ENCODE measurements around the gene ZSCAN16.

The ZSCAN16 gene

GRCh38 chr6:28124971-28125353, 553 bp downstream of the ZSCAN16 start:
- peaks cover 15% of the 10 kb centered on the region for H3K4me1 ChIP-seq (ENCODE audit: control insufficient read depth, insufficient read depth, low read length, poor library complexity, severe bottlenecking)
- peaks cover 25% of the 10 kb centered on the region for H3K36me3 ChIP-seq (ENCODE audit: control insufficient read depth, insufficient read depth, low read length)
- peak overlapping the region; percentile 88 for H3K27ac ChIP-seq (ENCODE audit: insufficient read depth, low read length, poor library complexity, severe bottlenecking)
- no peak for DNase-seq
- no peaks in the 10 kb centered on the region for H3K9me3 ChIP-seq (ENCODE audit: control insufficient read depth, low read length)
- H3K27me3 ChIP-seq (replicated peaks; ENCODE audit: control insufficient read depth, insufficient read depth, low read length, poor library complexity, severe bottlenecking), result no peaks in the 10 kb centered on the region
- peak overlapping the region; percentile 70 for H3K4me3 ChIP-seq (ENCODE audit: insufficient read depth, low read depth, low read length, poor library complexity, severe bottlenecking)

- Histone ChIP-seq H3K36me3 (ENCODE audit: control insufficient read depth, insufficient read depth, low read length) (peaks cover 22% of the 10 kb centered on the region), H3K4me1 (ENCODE audit: control insufficient read depth, insufficient read depth, low read length, poor library complexity, severe bottlenecking) (peaks cover 15% of the 10 kb centered on the region), H3K9me3 (ENCODE audit: control insufficient read depth, low read length) (no peaks in the 10 kb centered on the region), H3K4me3 (ENCODE audit: insufficient read depth, low read depth, low read length, poor library complexity, severe bottlenecking) (no peak overlapping the region), H3K27ac (ENCODE audit: insufficient read depth, low read length, poor library complexity, severe bottlenecking) (peak overlapping the region; percentile 88), H3K27me3 (replicated peaks; ENCODE audit: control insufficient read depth, insufficient read depth, low read length, poor library complexity, severe bottlenecking) (no peaks in the 10 kb centered on the region)
- peak in 1 of 3 donors; percentile 5 for DNase-seq
Measured at GRCh38 chr6:28125401-28125800, 992 bp downstream of the ZSCAN16 start.

GRCh38 chr6:28134015-28134414, 9.6 kb downstream of the ZSCAN16 start:
- DNase-seq, result no peak
- Histone ChIP-seq H3K9me3 (ENCODE audit: control insufficient read depth, low read length) (no peaks in the 10 kb centered on the region), H3K4me1 (ENCODE audit: control insufficient read depth, insufficient read depth, low read length, poor library complexity, severe bottlenecking) (peaks cover 12% of the 10 kb centered on the region), H3K27me3 (replicated peaks; ENCODE audit: control insufficient read depth, insufficient read depth, low read length, poor library complexity, severe bottlenecking) (no peaks in the 10 kb centered on the region), H3K27ac (ENCODE audit: insufficient read depth, low read length, poor library complexity, severe bottlenecking) (no peak overlapping the region), H3K36me3 (ENCODE audit: control insufficient read depth, insufficient read depth, low read length) (peaks cover 11% of the 10 kb centered on the region), H3K4me3 (ENCODE audit: insufficient read depth, low read depth, low read length, poor library complexity, severe bottlenecking) (no peak overlapping the region)

- H3K27ac ChIP-seq (ENCODE audit: insufficient read depth, low read length, poor library complexity, severe bottlenecking), result no peak overlapping the region
- DNase-seq, result no peak
- H3K4me1 ChIP-seq (ENCODE audit: control insufficient read depth, insufficient read depth, low read length, poor library complexity, severe bottlenecking), result peaks cover 12% of the 10 kb centered on the region
- H3K4me3 ChIP-seq (ENCODE audit: insufficient read depth, low read depth, low read length, poor library complexity, severe bottlenecking), result no peak overlapping the region
- peaks cover 4% of the 10 kb centered on the region for H3K36me3 ChIP-seq (ENCODE audit: control insufficient read depth, insufficient read depth, low read length)
- H3K27me3 ChIP-seq (replicated peaks; ENCODE audit: control insufficient read depth, insufficient read depth, low read length, poor library complexity, severe bottlenecking), result no peaks in the 10 kb centered on the region
- no peaks in the 10 kb centered on the region for H3K9me3 ChIP-seq (ENCODE audit: control insufficient read depth, low read length)
Measured at GRCh38 chr6:28134716-28135115, 10.3 kb downstream of the ZSCAN16 start.

- H3K9me3 ChIP-seq (ENCODE audit: control insufficient read depth, low read length), result no peaks in the 10 kb centered on the region
- H3K4me1 ChIP-seq (ENCODE audit: control insufficient read depth, insufficient read depth, low read length, poor library complexity, severe bottlenecking), result peaks cover 12% of the 10 kb centered on the region
- H3K27me3 ChIP-seq (replicated peaks; ENCODE audit: control insufficient read depth, insufficient read depth, low read length, poor library complexity, severe bottlenecking), result no peaks in the 10 kb centered on the region
- DNase-seq, result no peak
- H3K4me3 ChIP-seq (ENCODE audit: insufficient read depth, low read depth, low read length, poor library complexity, severe bottlenecking), result no peak overlapping the region
- no peaks in the 10 kb centered on the region for H3K36me3 ChIP-seq (ENCODE audit: control insufficient read depth, insufficient read depth, low read length)
- peak overlapping the region; percentile 97 for H3K27ac ChIP-seq (ENCODE audit: insufficient read depth, low read length, poor library complexity, severe bottlenecking)
Measured at GRCh38 chr6:28135393-28135792, 11.0 kb downstream of the ZSCAN16 start.

- no peaks in the 10 kb centered on the region for H3K9me3 ChIP-seq (ENCODE audit: control insufficient read depth, low read length)
- no peaks in the 10 kb centered on the region for H3K27me3 ChIP-seq (replicated peaks; ENCODE audit: control insufficient read depth, insufficient read depth, low read length, poor library complexity, severe bottlenecking)
- H3K4me3 ChIP-seq (ENCODE audit: insufficient read depth, low read depth, low read length, poor library complexity, severe bottlenecking), result peak overlapping the region; percentile 78
- DNase-seq, result peak; percentile 43 to 60 (median 51)
- no peaks in the 10 kb centered on the region for H3K36me3 ChIP-seq (ENCODE audit: control insufficient read depth, insufficient read depth, low read length)
- peaks cover 12% of the 10 kb centered on the region for H3K4me1 ChIP-seq (ENCODE audit: control insufficient read depth, insufficient read depth, low read length, poor library complexity, severe bottlenecking)
- peak overlapping the region; percentile 97 for H3K27ac ChIP-seq (ENCODE audit: insufficient read depth, low read length, poor library complexity, severe bottlenecking)
Measured at GRCh38 chr6:28136585-28137504, 12.4 kb downstream of the ZSCAN16 start.

GRCh38 chr6:28137505-28137981, 13.1 kb downstream of the ZSCAN16 start:
- Histone ChIP-seq H3K27ac (ENCODE audit: insufficient read depth, low read length, poor library complexity, severe bottlenecking) (peak overlapping the region; percentile 97), H3K36me3 (ENCODE audit: control insufficient read depth, insufficient read depth, low read length) (no peaks in the 10 kb centered on the region), H3K4me1 (ENCODE audit: control insufficient read depth, insufficient read depth, low read length, poor library complexity, severe bottlenecking) (peaks cover 16% of the 10 kb centered on the region), H3K4me3 (ENCODE audit: insufficient read depth, low read depth, low read length, poor library complexity, severe bottlenecking) (peak overlapping the region; percentile 78), H3K27me3 (replicated peaks; ENCODE audit: control insufficient read depth, insufficient read depth, low read length, poor library complexity, severe bottlenecking) (no peaks in the 10 kb centered on the region), H3K9me3 (ENCODE audit: control insufficient read depth, low read length) (no peaks in the 10 kb centered on the region)
- DNase-seq, result peak in 1 of 3 donors; percentile 7

GRCh38 chr6:28139860-28140543, 15.6 kb downstream of the ZSCAN16 start:
- Histone ChIP-seq H3K27ac (ENCODE audit: insufficient read depth, low read length, poor library complexity, severe bottlenecking) (peak overlapping the region; percentile 8), H3K27me3 (replicated peaks; ENCODE audit: control insufficient read depth, insufficient read depth, low read length, poor library complexity, severe bottlenecking) (no peaks in the 10 kb centered on the region), H3K36me3 (ENCODE audit: control insufficient read depth, insufficient read depth, low read length) (no peaks in the 10 kb centered on the region), H3K9me3 (ENCODE audit: control insufficient read depth, low read length) (no peaks in the 10 kb centered on the region), H3K4me3 (ENCODE audit: insufficient read depth, low read depth, low read length, poor library complexity, severe bottlenecking) (peak overlapping the region; percentile 29), H3K4me1 (ENCODE audit: control insufficient read depth, insufficient read depth, low read length, poor library complexity, severe bottlenecking) (peaks cover 23% of the 10 kb centered on the region)
- no peak for DNase-seq

- Histone ChIP-seq H3K4me3 (ENCODE audit: insufficient read depth, low read depth, low read length, poor library complexity, severe bottlenecking) (no peak overlapping the region), H3K27ac (ENCODE audit: insufficient read depth, low read length, poor library complexity, severe bottlenecking) (peak overlapping the region; percentile 8), H3K4me1 (ENCODE audit: control insufficient read depth, insufficient read depth, low read length, poor library complexity, severe bottlenecking) (peaks cover 22% of the 10 kb centered on the region), H3K27me3 (replicated peaks; ENCODE audit: control insufficient read depth, insufficient read depth, low read length, poor library complexity, severe bottlenecking) (no peaks in the 10 kb centered on the region), H3K9me3 (ENCODE audit: control insufficient read depth, low read length) (no peaks in the 10 kb centered on the region), H3K36me3 (ENCODE audit: control insufficient read depth, insufficient read depth, low read length) (peaks cover 3% of the 10 kb centered on the region)
- no peak for DNase-seq
Measured at GRCh38 chr6:28140616-28141015, 16.2 kb downstream of the ZSCAN16 start.
